GM12878 (cell line): ENCODE data around the gene TMEM272. TPM values are rescaled to one million over a fixed set of nuclear protein-coding genes. Genes with fewer than 3 reads are reported as not detected.
A peak's percentile ranks its signal among the peaks of the same experiment; 100 is the strongest.

Source experiments
- BHLHE40 ChIP-seq, 2 experiments: fragments of 450-650 bp in 1 of 2; IDR thresholded peaks; 2 replicates each; pipeline ENCODE4 v1.6.1; 2011 to 2017; ENCODE audit warnings: low read depth in 2 of 2, borderline replicate concordance in 1 of 2, improper control_type of control experiment in 1 of 2, low read length in 1 of 2, mild to moderate bottlenecking in 1 of 2
- BMI1 ChIP-seq: fragments of 450-650 bp; IDR thresholded peaks from 2 replicates; pipeline ENCODE4 v1.6.1; 2016; ENCODE audit warnings: mild to moderate bottlenecking, moderate library complexity, borderline replicate concordance
- BRCA1 ChIP-seq: IDR thresholded peaks from 2 replicates; pipeline ENCODE4 v1.6.1; 2011; ENCODE audit warnings: low read depth, low read length, improper control_type of control experiment
- CBX5 ChIP-seq: sonication (generic); IDR thresholded peaks from 2 replicates; pipeline ENCODE4 v1.6.1; 2016; ENCODE audit warnings: low read depth, moderate library complexity, mild to moderate bottlenecking, inconsistent platforms
- CHD4 ChIP-seq: fragments of 200-600 bp; sonication (generic); IDR thresholded peaks from 2 replicates; pipeline ENCODE4 v1.6.1; 2016; ENCODE audit warnings: mild to moderate bottlenecking
- CREM ChIP-seq: IDR thresholded peaks from 2 replicates; pipeline ENCODE4 v1.6.1; 2014; ENCODE audit warnings: antibody characterized with exemption, low read depth
- DPF2 ChIP-seq: fragments of 450-650 bp; IDR thresholded peaks from 2 replicates; pipeline ENCODE4 v1.6.1; 2017; ENCODE audit warnings: mild to moderate bottlenecking
- EGR1 ChIP-seq, 2 experiments: IDR thresholded peaks; 1 replicate in 1 of 2; 2 replicates in 1 of 2; pipeline ENCODE4 v1.6.1; 2011 to 2012; ENCODE audit warnings: low read depth in 2 of 2, low read length in 2 of 2, borderline replicate concordance in 1 of 2, mild to moderate bottlenecking in 1 of 2, moderate library complexity in 1 of 2
- ETV6 ChIP-seq, 2 experiments: fragments of 450-650 bp in 1 of 2; IDR thresholded peaks in 1 of 2; conservative IDR thresholded peaks in 1 of 2; 2 replicates each; pipeline ENCODE4 v1.6.1; 2014; ENCODE audit warnings: antibody characterized with exemption in 1 of 2, borderline replicate concordance in 1 of 2, low read depth in 1 of 2, mild to moderate bottlenecking in 1 of 2, moderate library complexity in 1 of 2
- FOS ChIP-seq: IDR thresholded peaks from 3 replicates; pipeline ENCODE4 v1.6.1; 2011; ENCODE audit warnings: borderline replicate concordance; ENCODE audit not compliant: insufficient read length; ENCODE audit errors: extremely low read depth
- FOXK2 ChIP-seq: fragments of 450-650 bp; IDR thresholded peaks from 2 replicates; pipeline ENCODE4 v1.6.1; 2017; ENCODE audit warnings: mild to moderate bottlenecking, moderate library complexity
- FOXM1 ChIP-seq: IDR thresholded peaks from 2 replicates; pipeline ENCODE4 v1.6.1; 2012; ENCODE audit warnings: low read depth, mild to moderate bottlenecking, inconsistent platforms, low read length, moderate library complexity
- GABPA ChIP-seq: IDR thresholded peaks from 2 replicates; pipeline ENCODE4 v1.6.1; 2014; ENCODE audit warnings: antibody characterized with exemption, low read depth, mild to moderate bottlenecking, inconsistent platforms
- HDGF ChIP-seq: fragments of 450-650 bp; IDR thresholded peaks from 2 replicates; pipeline ENCODE4 v1.6.1; 2016; ENCODE audit warnings: antibody characterized with exemption
- MEF2B ChIP-seq: fragments of 450-650 bp; IDR thresholded peaks from 2 replicates; pipeline ENCODE4 v1.6.1; 2018; ENCODE audit warnings: mild to moderate bottlenecking, moderate library complexity; ENCODE audit not compliant: partially characterized antibody, poor library complexity, severe bottlenecking
- NBN ChIP-seq: fragments of 450-650 bp; IDR thresholded peaks from 2 replicates; pipeline ENCODE4 v1.6.1; 2016
- NFIC ChIP-seq: IDR thresholded peaks from 2 replicates; pipeline ENCODE4 v1.6.1; 2012; ENCODE audit warnings: low read depth, mild to moderate bottlenecking, inconsistent platforms, low read length, moderate library complexity
- NFXL1 ChIP-seq: fragments of 450-650 bp; IDR thresholded peaks from 2 replicates; pipeline ENCODE4 v1.6.1; 2017; ENCODE audit warnings: antibody characterized with exemption, mild to moderate bottlenecking, borderline replicate concordance
- NR2C1 ChIP-seq: fragments of 450-650 bp; IDR thresholded peaks from 2 replicates; pipeline ENCODE4 v1.6.1; 2017; ENCODE audit warnings: antibody characterized with exemption, mild to moderate bottlenecking, moderate library complexity
- RAD21 ChIP-seq: IDR thresholded peaks from 2 replicates; pipeline ENCODE4 v1.6.1; 2011; ENCODE audit warnings: mild to moderate bottlenecking, low read depth, low read length, moderate library complexity; ENCODE audit not compliant: insufficient read depth
- SKIL ChIP-seq: fragments of 450-650 bp; IDR thresholded peaks from 2 replicates; pipeline ENCODE4 v1.6.1; 2017; ENCODE audit warnings: mild to moderate bottlenecking, low read depth, inconsistent platforms; ENCODE audit not compliant: poor library complexity, severe bottlenecking
- SMC3 ChIP-seq: IDR thresholded peaks from 2 replicates; pipeline ENCODE4 v1.6.1; 2011; ENCODE audit warnings: low read length, improper control_type of control experiment, borderline replicate concordance
- SREBF1 ChIP-seq: IDR thresholded peaks from 2 replicates; pipeline ENCODE4 v1.6.1; 2012; ENCODE audit warnings: mild to moderate bottlenecking, low read length
- SUZ12 ChIP-seq: fragments of 200-600 bp; sonication (generic); IDR thresholded peaks from one replicate; pipeline ENCODE4 v1.6.1; 2018; ENCODE audit warnings: antibody characterized with exemption, mild to moderate bottlenecking; ENCODE audit not compliant: unreplicated experiment
- TCF3 ChIP-seq: IDR thresholded peaks from 2 replicates; pipeline ENCODE4 v1.6.1; 2012; ENCODE audit warnings: low read depth, mild to moderate bottlenecking, low read length, borderline replicate concordance; ENCODE audit not compliant: insufficient read depth
- TCF7 ChIP-seq: IDR thresholded peaks from 2 replicates; pipeline ENCODE4 v1.6.1; 2014; ENCODE audit warnings: antibody characterized with exemption, borderline replicate concordance
- USF1 ChIP-seq: IDR thresholded peaks from 2 replicates; pipeline ENCODE4 v1.6.1; 2011; ENCODE audit warnings: borderline replicate concordance, low read depth, mild to moderate bottlenecking, moderate library complexity, mixed read lengths, low read length; ENCODE audit not compliant: insufficient read depth; ENCODE audit errors: extremely low read length
- polyA plus RNA-seq, 11 experiments: library from polyadenylated mRNA; depleted of rRNA in 4 of 11; unstranded in 6 of 11; stranded (reverse) in 5 of 11; fragments of >200 nt; fragmentation: Nextera tagmentation in 4 of 11; fragmentation: Illumina TruSeq in 1 of 11; extraction: Ambion mirVana in 4 of 11; extraction: Trizol in 1 of 11; gene quantifications; 1 replicate in 1 of 11; 2 replicates in 10 of 11; pipeline versions ENCODE4 v1.2.1 to v1.2.3, GENCODE V29; 2011 to 2016; ENCODE audit warnings: inconsistent platforms in 2 of 11, missing spikeins in 2 of 11, low read depth in 1 of 11
- total RNA-seq, 4 experiments: library from RNA; depleted of rRNA in 3 of 4; stranded (reverse); fragments of >200 nt in 3 of 4; fragmentation: Illumina TruSeq in 1 of 4; extraction: Trizol in 1 of 4; gene quantifications; 2 replicates each; pipeline versions ENCODE4 v1.2.1 to v1.2.3, GENCODE V29; 2013 to 2021
- TF ChIP-seq, protein P1 (sequence below): IDR thresholded peaks from 2 replicates; pipeline ENCODE4 v1.6.1; 2012; ENCODE audit warnings: low read depth, low read length, improper control_type of control experiment

Gene TMEM272
- total and polyA plus RNA-seq, 10 of the 15 experiments (the other 5 are each of a cell fraction or from before 2014, with no cell fraction given): 0.01 to 0.04 TPM; not detected in 8

- TF ChIP-seq NR2C1 (no peak), BRCA1 (no peak), CREM (peak; percentile 68), RAD21 (no peak), ETV6 (conservative IDR thresholded peaks at IDR 0.05 in 1 of 2, IDR thresholded peaks at IDR 0.05 in 1 of 2; ENCODE audit: borderline replicate concordance in 1 of 2, low read depth in 1 of 2) (peak in 1 of 2 experiments; percentile 82; a peak in 2 of 4 replicates), BHLHE40 (IDR thresholded peaks at IDR 0.05; ENCODE audit: borderline replicate concordance in 1 of 2, low read depth in 2 of 2, low read length in 1 of 2) (peak in 1 of 2 experiments; percentile 30; a peak in 1 of 4 replicates), SUZ12 (no peak), EGR1 (IDR thresholded peaks at IDR 0.05; ENCODE audit: borderline replicate concordance in 1 of 2, low read depth in 2 of 2, low read length in 2 of 2) (no peak), FOXK2 (no peak), NFXL1 (no peak), NFIC (peak; percentile 67), DPF2 (0 out of 2 replicates have a peak, but pooled peaks have one; percentile 43), SKIL (peak; percentile 54), SMC3 (0 out of 2 replicates have a peak, but pooled peaks have one; percentile 3), USF1 (no peak), TCF3 (no peak), MEF2B (peak; percentile 28), BMI1 (no peak), SREBF1 (no peak), CHD4 (no peak), GABPA (no peak), TCF7 (no peak), NBN (peak; percentile 49; the same call in 1 of the 2 replicates), HDGF (no peak), FOS (no peak), CBX5 (no peak), FOXM1 (0 out of 2 replicates have a peak, but pooled peaks have one; percentile 40)
- TF ChIP-seq, protein P1, sequence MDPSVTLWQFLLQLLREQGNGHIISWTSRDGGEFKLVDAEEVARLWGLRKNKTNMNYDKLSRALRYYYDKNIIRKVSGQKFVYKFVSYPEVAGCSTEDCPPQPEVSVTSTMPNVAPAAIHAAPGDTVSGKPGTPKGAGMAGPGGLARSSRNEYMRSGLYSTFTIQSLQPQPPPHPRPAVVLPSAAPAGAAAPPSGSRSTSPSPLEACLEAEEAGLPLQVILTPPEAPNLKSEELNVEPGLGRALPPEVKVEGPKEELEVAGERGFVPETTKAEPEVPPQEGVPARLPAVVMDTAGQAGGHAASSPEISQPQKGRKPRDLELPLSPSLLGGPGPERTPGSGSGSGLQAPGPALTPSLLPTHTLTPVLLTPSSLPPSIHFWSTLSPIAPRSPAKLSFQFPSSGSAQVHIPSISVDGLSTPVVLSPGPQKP: no peak
Measured at GRCh38 chr13:51793570-51794271, 51.3 kb downstream of the TMEM272 start (continued).
